Stimulated activated naive CD8-positive, alpha-beta T cell treated with anti-CD3 and anti-CD28 coated beads, Interleukin-15, Interleukin-2, amounts not matched to agents 100 U/mL and 50 U/mL, for 24 hours (primary cell): ENCODE results near the gene FUT1.
"Not testable (repeated sequence)": the region's sequence is repeated elsewhere in the genome, so short reads cannot be mapped to it uniquely, and the experiment has no call there.

Source experiments
- ATAC-seq: fragments of 150-1000 bp; cut with Tn5 transposase; one replicate; pipeline ENCODE4 v1.10.0; 2021
- DNase-seq: peaks from one replicate; pipeline ENCODE4 v3.0.0; 2021

Gene FUT1

DNA sequence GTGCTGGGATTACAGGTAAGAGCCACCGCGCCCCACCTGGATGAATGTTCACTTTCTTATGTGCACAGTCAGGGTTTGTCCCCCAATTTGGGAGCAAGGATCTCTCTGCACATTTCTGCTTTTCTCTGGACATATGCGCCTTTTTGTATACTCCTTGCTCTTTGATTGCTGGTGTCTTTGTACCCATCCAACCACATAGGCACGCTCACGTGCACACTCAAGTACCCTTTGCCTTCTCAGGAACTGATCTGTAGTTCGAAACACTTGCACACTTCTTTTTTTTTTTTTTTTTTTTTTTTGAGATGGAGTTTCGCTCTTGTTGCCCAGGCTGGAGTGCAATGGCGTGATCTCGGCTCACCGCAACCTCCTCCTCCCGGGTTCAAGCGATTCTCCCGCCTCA lies 34.3 kb downstream of the FUT1 start:
- DNase-seq, ATAC-seq: not testable (repeated sequence)

DNA sequence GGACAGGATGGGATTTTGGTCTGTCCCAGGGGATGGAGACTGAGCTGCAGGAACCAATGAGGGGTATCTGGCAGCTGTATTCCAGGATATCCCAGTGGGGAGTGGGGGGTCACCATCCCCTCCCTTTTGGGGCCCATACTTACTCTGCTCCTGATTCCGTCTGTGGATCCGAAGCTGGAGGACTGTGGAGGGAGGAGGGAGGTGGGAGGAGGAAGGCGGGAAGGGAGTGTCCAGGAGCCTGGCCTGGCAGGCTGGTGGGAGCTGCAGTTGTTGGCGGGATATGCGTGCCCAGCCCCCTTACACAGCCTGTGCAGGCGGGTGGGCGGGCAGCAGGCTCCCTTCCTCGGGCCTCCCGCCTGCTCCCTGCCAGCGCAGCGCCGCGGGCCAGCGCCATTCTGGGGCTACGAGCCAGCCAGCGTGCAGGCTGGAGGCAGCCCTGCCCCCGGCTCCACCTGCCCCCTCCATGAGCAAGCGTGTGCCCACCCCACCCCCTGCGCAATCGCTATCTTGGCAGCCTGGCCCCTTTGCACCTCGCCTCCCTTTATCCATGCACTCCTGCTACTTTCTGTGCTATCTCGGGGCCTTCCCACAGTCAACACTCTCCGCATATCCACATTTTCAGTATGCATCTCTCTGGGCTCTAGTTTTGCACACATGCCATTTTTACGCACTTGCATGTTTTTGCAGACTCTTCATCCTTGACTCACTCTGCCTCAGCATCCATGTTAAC lies 35.7 kb downstream of the FUT1 start:
- ATAC-seq: no peak

DNA sequence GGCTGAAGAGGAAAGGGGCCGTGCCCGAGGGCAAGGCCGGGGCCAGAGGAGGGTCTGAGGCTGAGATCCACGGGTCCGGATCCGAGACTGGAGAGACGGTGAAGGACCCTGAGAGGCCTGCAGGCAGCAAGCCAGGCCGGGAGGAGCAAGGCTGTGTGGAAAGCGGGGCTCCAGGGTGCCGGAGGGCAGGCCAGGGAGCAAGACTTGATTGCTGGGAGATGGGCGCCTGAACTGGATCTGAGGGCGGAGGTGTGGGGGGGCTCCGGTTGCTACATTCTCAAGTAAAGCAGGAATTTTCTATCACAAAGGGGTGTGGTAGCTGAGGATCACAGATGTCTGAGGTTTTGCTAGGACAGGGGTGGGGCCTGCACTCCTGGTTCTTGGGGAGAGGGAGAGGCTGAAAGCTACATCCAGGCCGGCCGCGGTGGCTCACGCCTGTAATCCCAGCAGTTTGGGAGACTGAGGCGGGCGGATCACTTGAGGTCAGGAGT lies 36.7 kb downstream of the FUT1 start:
- DNase-seq (no peak), ATAC-seq (no peak)

More for the DNA sequence above, 35.7 kb downstream of the FUT1 start:
- no peak for DNase-seq

DNA sequence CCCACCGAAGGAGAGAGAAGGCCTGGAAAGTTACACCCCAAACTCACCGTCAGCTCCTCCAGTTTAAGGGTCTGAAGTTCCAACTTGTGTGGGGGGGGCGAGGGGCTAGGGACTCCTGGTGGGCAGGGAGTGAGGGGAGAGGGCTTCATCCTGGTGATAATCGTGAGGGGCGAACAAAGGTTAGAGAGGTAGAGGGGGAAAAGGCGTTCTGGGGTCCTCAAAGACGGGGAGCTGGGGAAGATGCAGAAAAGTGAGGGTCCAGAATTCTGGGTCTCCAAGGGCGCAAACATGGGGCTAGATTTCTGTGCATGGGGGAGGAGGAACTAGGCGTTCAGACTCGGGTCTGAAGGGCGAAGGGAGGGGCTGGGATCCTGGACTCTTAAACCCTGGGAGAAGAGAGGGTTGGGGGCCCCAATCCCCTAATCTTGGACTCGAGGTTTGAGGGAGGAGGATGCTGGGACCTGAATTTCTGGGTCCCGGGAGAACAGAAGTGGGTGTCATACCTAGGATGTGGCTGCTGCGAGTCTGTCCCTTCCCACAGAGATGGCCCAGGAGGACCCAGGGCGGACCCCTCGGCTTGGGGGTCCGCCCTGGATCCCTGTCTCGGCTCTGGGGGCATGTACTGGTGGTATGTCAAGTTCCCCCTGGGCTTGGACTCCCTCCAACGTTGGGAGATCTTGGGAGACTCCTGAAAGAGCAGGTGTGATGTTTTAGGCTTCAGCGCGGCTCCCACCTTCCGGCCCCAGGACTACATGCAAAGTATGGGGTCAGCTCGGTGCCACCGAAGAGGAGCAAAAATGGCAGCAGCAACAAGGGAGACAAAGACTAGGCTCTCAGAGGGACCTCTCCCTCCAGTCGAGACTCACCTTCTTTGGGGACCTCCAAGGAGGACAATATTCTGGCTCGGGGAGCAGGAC lies 37.4 kb downstream of the FUT1 start:
- DNase-seq: no peak
- no peak for ATAC-seq

DNA sequence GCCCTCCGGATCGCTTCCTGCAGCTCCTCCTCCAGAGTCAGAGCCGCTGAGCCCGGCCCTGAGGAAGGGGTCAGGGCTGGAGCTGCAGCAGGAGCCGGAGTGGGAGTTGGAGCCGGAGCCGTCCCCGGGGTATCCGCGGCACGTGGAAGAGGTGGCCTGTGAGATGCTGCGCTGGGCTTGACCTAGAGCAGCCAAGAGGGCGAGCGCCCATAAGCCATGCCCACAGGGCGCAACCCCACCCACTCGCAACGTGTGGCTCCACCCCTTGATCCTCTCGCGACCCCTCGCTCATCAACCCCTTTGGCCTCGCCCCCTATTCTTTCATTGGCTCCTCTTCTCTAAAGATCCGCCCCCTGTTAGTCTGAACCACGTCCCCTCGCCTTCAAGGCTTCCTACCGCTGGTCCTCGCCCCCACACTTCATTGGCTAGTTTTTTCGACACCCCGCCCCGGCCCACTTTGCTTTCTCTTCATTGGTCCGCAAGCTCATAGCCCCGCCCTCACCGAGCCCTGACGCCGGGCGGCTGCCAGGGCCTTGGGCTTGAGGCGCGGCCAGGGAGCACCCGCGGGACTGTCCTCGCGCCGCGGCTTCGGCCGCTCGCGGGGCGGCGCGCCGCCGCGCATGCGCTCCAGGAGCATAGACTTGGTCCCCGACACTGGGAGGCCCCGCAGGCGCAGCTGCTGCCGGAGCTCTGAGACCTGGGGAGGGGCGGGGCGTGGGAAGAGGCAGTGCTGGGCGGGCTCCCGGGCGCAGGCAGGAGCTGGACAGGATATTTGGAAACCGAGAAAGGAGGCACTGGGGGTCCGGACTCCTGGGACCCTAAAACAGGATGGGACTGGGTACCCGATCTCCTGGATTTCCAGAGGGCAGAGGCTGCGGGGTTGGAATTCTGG lies 38.3 kb downstream of the FUT1 start:
- peak; percentile 98 for DNase-seq
- ATAC-seq: peak; percentile 93

DNA sequence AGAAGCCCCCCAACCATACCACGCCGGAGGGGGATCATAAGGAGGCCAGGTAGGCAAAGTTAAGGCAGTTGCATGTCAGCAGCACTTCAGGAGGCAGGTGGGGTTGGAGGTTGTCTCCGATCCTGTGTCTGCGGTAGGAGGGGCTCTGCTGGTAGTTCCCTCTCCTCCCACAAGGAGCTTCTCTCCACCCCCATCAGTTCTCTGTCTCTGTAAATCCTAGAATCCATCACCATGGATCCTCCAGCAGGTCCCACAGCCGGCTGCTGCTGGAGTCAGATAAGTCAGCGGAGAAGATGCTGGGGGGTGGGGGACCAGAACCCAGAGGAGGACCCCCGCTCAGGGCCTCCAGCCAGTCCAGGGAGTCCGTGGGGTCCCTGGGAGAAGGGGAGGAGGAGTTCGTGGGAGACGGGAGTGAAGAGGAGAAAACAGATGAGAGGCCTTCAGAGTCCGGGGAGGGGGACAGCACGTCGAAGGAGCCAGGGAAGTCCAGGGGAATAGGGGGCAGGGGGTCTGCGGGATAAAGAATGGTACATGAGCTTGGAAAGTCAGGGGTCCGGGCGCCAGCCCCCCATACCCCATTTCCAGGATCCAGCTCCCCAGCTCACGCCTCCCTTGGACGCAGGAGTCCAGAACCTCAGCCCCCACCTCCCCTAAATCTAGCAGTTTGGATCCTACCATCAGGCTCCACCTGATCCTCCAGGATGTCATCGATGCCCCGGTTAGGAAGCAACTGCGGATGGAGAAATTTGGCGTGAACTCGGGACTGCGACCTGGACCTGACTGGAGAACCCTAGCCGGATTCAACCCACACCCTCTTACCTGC lies 39.2 kb downstream of the FUT1 start:
- DNase-seq (no peak), ATAC-seq (no peak)

DNA sequence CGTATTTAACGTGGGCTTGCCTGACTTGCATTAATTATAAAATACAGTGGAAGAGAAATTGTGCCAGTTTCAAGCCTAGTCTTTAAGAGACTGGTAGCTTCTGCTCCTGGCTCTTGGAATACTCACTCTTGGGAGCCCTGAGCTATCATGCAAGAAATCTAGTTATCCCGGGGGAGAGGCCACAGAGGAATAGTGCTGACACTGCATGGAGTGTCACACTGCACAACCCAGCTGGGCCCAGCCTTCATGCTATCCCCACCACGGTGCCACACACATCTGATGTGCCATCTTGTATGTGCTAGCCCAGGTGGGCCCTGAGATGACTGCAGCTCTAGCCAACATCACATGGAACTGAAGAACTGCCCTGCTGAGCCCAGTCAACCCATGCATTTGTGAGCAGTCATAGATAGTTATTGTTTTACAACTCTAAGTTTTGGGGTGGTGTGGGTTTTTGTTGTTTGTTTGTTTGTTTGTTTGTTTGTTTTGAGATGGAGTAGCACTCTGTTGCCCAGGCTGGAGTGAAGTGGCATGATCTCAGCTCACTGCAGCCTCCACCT lies 41.3 kb downstream of the FUT1 start:
- ATAC-seq (no peak), DNase-seq (no peak)

DNA sequence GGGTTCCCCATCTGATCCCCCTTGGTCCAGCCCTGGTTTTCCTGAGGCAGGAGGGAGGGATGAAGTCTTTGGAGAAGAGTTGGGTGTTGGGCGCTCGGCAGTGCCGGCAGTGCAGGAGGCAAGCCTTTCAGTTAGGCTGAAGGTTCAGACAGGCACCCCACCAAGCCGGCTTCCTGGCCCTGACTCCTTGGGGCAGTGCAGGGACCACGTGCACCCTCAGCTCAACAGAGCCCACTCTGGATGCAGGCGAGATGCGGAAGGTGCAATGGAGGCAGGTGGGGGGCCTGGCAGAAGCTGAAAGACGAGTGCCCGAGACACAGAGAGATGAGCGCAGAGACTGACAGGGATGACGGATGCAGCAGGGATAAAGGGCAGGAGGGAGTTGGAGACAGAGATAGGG lies 44.0 kb downstream of the FUT1 start:
- DNase-seq: no peak
- ATAC-seq: no peak

DNA sequence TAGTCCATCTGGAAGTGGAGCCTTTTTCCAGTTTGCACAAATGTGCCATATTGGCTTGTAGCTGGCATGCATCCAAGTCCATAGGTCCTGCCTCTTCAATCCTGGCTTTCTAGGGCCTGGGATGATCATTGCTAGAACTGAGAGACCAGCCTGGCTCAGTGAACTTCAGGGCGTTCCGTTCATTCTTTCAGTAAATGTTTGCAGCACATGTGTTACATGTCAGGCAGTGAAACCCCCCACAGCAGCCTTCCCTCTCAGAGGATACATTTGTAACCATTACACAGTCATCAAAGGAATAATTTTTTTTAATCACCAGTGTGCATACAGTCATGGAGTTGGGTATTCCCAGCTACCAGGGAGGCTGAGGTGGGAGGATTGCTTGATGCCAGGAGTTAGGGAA lies 47.0 kb downstream of the FUT1 start:
- ATAC-seq: no peak
- DNase-seq: no peak

DNA sequence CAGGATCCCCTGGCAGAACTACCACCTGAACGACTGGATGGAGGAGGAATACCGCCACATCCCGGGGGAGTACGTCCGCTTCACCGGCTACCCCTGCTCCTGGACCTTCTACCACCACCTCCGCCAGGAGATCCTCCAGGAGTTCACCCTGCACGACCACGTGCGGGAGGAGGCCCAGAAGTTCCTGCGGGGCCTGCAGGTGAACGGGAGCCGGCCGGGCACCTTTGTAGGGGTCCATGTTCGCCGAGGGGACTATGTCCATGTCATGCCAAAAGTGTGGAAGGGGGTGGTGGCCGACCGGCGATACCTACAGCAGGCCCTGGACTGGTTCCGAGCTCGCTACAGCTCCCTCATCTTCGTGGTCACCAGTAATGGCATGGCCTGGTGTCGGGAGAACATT lies 49.1 kb downstream of the FUT1 start:
- ATAC-seq: no peak
- DNase-seq: no peak

DNA sequence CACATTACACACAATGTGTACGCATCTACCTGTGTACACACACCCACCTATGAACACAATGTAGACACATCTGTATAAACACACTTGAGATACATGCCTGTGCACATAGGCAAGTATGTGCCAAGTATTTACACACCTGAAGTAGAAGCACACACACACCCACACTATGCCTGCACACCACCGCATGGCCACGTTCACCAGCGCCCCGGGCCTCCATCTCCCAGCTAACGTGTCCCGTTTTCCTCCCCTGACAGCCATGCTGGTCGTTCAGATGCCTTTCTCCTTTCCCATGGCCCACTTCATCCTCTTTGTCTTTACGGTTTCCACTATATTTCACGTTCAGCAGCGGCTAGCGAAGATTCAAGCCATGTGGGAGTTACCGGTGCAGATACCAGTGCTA lies 49.7 kb downstream of the FUT1 start:
- DNase-seq: no peak
- no peak for ATAC-seq

DNA sequence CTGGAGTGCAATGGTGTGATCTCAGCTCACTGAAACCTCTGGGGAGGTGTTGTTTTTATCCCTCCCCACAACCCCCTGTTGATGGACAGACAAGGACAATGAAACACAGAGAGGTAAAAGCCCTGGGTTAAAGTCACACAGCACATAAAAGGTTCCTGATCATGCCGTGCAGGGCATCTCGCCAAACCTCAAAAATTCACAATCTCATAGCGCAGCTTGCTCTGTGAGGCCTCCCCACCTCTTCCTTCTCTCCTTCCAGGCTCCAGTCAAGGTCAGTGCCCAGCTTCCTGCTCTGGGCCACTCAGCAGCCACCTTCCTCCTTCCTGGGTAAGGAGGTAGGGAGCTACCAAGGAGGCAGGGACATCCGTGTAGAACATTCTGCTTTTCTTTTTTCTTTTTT lies 54.4 kb downstream of the FUT1 start:
- ATAC-seq: no peak
- no peak for DNase-seq
